Naive B cell (primary cell): ENCODE data around the gene TBC1D14. TPM values are rescaled to one million over a fixed set of nuclear protein-coding genes. Genes with fewer than 3 reads are reported as not detected.

Experiments used
- ATAC-seq, 2 donors: fragments of 150-1000 bp; cut with Tn5 transposase; 2 replicates each; pipeline ENCODE4 v1.10.0; 2021; ENCODE audit warnings: low read depth in 2 of 2, mild to moderate bottlenecking in 2 of 2, moderate library complexity in 2 of 2
- DNase-seq: peaks from one replicate; pipeline ENCODE4 v3.0.0; 2022
- H3K27ac Mint-ChIP-seq, 6 donors: one replicate each; pipeline ENCODE4 v1.8.0; 2020 to 2022; ENCODE audit warnings: mild to moderate bottlenecking in 6 of 6, mixed read lengths in 6 of 6, moderate library complexity in 5 of 6, inconsistent platforms in 2 of 6
- H3K27me3 Mint-ChIP-seq, 3 donors: one replicate each; pipeline ENCODE4 v1.8.0; 2021 to 2022; ENCODE audit warnings: mixed read lengths in 3 of 3, mild to moderate bottlenecking in 1 of 3
- H3K36me3 Mint-ChIP-seq, 2 donors: one replicate each; pipeline ENCODE4 v1.8.0; 2020 to 2022; ENCODE audit warnings: mixed read lengths in 2 of 2, inconsistent platforms in 1 of 2, mild to moderate bottlenecking in 1 of 2
- H3K4me1 Mint-ChIP-seq, 3 donors: one replicate each; pipeline ENCODE4 v1.8.0; 2020 to 2022; ENCODE audit warnings: mixed read lengths in 3 of 3, inconsistent platforms in 1 of 3, mild to moderate bottlenecking in 1 of 3, moderate library complexity in 1 of 3
- H3K4me3 Mint-ChIP-seq, 8 donors: one replicate each; pipeline ENCODE4 v1.8.0; 2020 to 2022; ENCODE audit warnings: mild to moderate bottlenecking in 8 of 8, mixed read lengths in 8 of 8, moderate library complexity in 8 of 8, inconsistent platforms in 2 of 8
- H3K9me3 Mint-ChIP-seq, 7 donors: one replicate each; pipeline ENCODE4 v1.8.0; 2020 to 2022; ENCODE audit warnings: mixed read lengths in 7 of 7, mild to moderate bottlenecking in 5 of 7, inconsistent platforms in 2 of 7, moderate library complexity in 1 of 7
- polyA plus RNA-seq, 6 donors: library from polyadenylated mRNA; unstranded; fragments of 300-500 nt; fragmentation: Illumina TruSeq; gene quantifications; one replicate each; pipeline ENCODE4 v1.2.3, GENCODE V29; 2021; ENCODE audit warnings: low read depth in 6 of 6

Gene TBC1D14, protein sequence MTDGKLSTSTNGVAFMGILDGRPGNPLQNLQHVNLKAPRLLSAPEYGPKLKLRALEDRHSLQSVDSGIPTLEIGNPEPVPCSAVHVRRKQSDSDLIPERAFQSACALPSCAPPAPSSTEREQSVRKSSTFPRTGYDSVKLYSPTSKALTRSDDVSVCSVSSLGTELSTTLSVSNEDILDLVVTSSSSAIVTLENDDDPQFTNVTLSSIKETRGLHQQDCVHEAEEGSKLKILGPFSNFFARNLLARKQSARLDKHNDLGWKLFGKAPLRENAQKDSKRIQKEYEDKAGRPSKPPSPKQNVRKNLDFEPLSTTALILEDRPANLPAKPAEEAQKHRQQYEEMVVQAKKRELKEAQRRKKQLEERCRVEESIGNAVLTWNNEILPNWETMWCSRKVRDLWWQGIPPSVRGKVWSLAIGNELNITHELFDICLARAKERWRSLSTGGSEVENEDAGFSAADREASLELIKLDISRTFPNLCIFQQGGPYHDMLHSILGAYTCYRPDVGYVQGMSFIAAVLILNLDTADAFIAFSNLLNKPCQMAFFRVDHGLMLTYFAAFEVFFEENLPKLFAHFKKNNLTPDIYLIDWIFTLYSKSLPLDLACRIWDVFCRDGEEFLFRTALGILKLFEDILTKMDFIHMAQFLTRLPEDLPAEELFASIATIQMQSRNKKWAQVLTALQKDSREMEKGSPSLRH
- polyA plus RNA-seq = 10 to 100 TPM; 27.3 to 42.4 (median 33.8) TPM

GRCh38 chr4:6909113-6909969 is at the start of gene TBC1D14:
Gene TBC1D14, plus strand, starts transcription at chr4:6909826. Its CDS starts 13,564 bp downstream, at chr4:6923390.
- peak; percentile 82 to 83 for ATAC-seq
- peak; percentile 86 for DNase-seq
- peak within 1 kb of the TSS; percentile 91 to 95 (median 94) for H3K4me3 Mint-ChIP-seq
- H3K36me3 Mint-ChIP-seq = no peaks in the 10 kb centered on the region
- H3K27me3 Mint-ChIP-seq = peaks cover 0 to 7% (median 0%) of the 10 kb centered on the region in 3 donors
- H3K4me1 Mint-ChIP-seq = peaks cover 38 to 52% (median 39%) of the 10 kb centered on the region in 3 donors
- H3K9me3 Mint-ChIP-seq = no peaks in the 10 kb centered on the region
- H3K27ac Mint-ChIP-seq = peak within 1 kb of the TSS; percentile 88 to 98 (median 94)

- Mint-ChIP-seq H3K4me1 (peaks cover 0 to 2% (median 0%) of the 10 kb centered on the region in 3 donors), H3K27me3 (no peaks in the 10 kb centered on the region), H3K9me3 (no peaks in the 10 kb centered on the region), H3K27ac (peak overlapping the region in 1 of 6 donors; percentile 10), H3K36me3 (peaks cover 8 to 30% of the 10 kb centered on the region in 2 donors), H3K4me3 (no peak overlapping the region)
- ATAC-seq (no peak), DNase-seq (no peak)
These were observed 41.2 kb upstream of the TBC1D14 start for GRCh38 chr4:6868386-6868785.

GRCh38 chr4:6869944-6870343 is 39.7 kb upstream of the TBC1D14 start:
- H3K4me1 Mint-ChIP-seq = peaks cover 0 to 12% (median 7%) of the 10 kb centered on the region in 3 donors
- no peak overlapping the region for H3K27ac Mint-ChIP-seq
- H3K4me3 Mint-ChIP-seq = no peak overlapping the region
- DNase-seq = no peak
- H3K36me3 Mint-ChIP-seq = peaks cover 0 to 25% of the 10 kb centered on the region in 2 donors
- H3K9me3 Mint-ChIP-seq = no peaks in the 10 kb centered on the region
- no peak for ATAC-seq
- H3K27me3 Mint-ChIP-seq = no peaks in the 10 kb centered on the region

- Mint-ChIP-seq H3K27me3 (no peaks in the 10 kb centered on the region), H3K4me1 (peaks cover 16 to 26% (median 21%) of the 10 kb centered on the region in 3 donors), H3K4me3 (no peak overlapping the region), H3K36me3 (peaks cover 10 to 28% of the 10 kb centered on the region in 2 donors), H3K27ac (peak overlapping the region in 1 of 6 donors; percentile 91), H3K9me3 (no peaks in the 10 kb centered on the region)
- ATAC-seq = no peak
- no peak for DNase-seq
These were observed 36.3 kb upstream of the TBC1D14 start for GRCh38 chr4:6873291-6873690.

- Mint-ChIP-seq H3K27me3 (no peaks in the 10 kb centered on the region), H3K4me1 (peaks cover 16 to 26% (median 21%) of the 10 kb centered on the region in 3 donors), H3K27ac (no peak overlapping the region), H3K36me3 (peaks cover 12 to 29% of the 10 kb centered on the region in 2 donors), H3K4me3 (peak overlapping the region in 2 of 8 donors; percentile 0 to 33), H3K9me3 (no peaks in the 10 kb centered on the region)
- ATAC-seq (peak; percentile 55 to 56), DNase-seq (peak; percentile 54)
These were observed 35.7 kb upstream of the TBC1D14 start for GRCh38 chr4:6873792-6874461.

DNA sequence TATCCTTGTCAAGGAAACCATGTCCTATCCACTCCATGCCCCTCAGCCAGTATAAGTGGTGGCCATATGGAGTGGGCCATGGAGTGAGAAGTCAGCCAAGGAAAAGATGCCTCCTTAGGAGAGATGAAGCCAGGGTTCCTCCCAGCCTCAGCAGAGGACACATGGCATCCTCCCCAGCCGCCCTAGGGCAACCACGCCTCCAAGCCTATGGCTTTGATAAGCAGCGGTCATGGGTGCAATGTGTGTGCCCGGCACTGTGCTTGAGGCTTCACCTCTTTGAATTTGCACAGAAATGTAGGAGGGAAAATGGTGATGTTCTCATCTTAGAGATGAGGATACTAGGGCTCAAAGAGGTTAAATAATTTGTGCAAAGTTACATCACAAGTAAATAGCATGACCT is 34.6 kb upstream of the TBC1D14 start:
- DNase-seq = no peak
- H3K36me3 Mint-ChIP-seq = peaks cover 15 to 34% of the 10 kb centered on the region in 2 donors
- H3K4me3 Mint-ChIP-seq = no peak overlapping the region
- H3K9me3 Mint-ChIP-seq = no peaks in the 10 kb centered on the region
- peak overlapping the region in 1 of 6 donors; percentile 49 for H3K27ac Mint-ChIP-seq
- no peaks in the 10 kb centered on the region for H3K27me3 Mint-ChIP-seq
- peaks cover 16 to 26% (median 21%) of the 10 kb centered on the region in 3 donors for H3K4me1 Mint-ChIP-seq
- no peak for ATAC-seq

DNA sequence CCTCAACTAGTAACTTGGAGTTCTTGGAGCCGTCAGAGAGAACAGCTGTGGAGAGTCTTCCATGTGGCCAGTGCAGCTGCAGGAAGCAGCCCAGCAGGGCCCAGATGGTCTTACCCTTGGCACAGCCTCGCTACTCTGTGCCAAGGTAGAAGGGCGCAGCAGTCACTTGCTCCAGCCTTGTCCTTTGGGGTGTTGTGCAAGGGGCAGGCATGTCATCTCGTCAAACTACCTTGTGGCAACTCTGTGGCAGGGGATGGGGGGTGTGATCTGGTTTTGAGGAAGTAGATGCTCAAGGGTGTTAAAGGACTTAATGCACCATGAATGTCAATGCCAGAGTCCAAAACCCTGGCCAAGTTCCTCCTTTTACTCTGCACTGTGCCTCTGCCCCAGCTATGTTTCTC is 34.2 kb upstream of the TBC1D14 start:
- DNase-seq = peak; percentile 64
- Mint-ChIP-seq H3K4me3 (no peak overlapping the region), H3K4me1 (peaks cover 16 to 26% (median 21%) of the 10 kb centered on the region in 3 donors), H3K9me3 (no peaks in the 10 kb centered on the region), H3K27ac (peak overlapping the region in 3 of 6 donors; percentile 11 to 61 (median 41)), H3K27me3 (no peaks in the 10 kb centered on the region), H3K36me3 (peaks cover 16 to 34% of the 10 kb centered on the region in 2 donors)
- peak; percentile 98 to 99 for ATAC-seq

- Mint-ChIP-seq H3K27me3 (no peaks in the 10 kb centered on the region), H3K4me1 (peaks cover 16 to 26% (median 21%) of the 10 kb centered on the region in 3 donors), H3K4me3 (no peak overlapping the region), H3K9me3 (no peaks in the 10 kb centered on the region), H3K36me3 (peaks cover 24 to 34% of the 10 kb centered on the region in 2 donors), H3K27ac (no peak overlapping the region)
- ATAC-seq (no peak), DNase-seq (no peak)
These were observed 33.2 kb upstream of the TBC1D14 start for GRCh38 chr4:6876440-6876839.

DNA sequence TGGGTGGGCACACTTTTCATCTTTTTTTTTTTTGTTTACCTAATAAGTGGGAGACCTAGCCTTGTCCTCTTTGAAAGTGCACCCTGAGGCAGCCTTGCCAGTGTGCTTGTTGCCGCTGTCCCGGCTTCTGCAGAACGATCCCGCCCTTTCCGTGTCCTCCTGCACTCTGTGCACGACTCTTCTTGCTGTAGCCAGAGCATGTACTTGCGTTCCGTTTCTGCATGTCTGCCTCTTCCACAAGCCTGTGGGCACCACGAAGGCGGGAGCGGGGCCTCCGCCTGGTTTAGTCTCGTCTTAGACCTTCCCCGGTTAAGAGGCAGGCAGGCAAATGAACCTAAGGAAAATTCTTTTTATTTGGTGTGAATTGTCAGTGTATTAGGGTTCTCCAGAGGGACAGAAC is 32.6 kb upstream of the TBC1D14 start:
- no peak for ATAC-seq
- peak overlapping the region in 1 of 6 donors; percentile 59 for H3K27ac Mint-ChIP-seq
- peaks cover 24 to 28% of the 10 kb centered on the region in 2 donors for H3K36me3 Mint-ChIP-seq

DNA sequence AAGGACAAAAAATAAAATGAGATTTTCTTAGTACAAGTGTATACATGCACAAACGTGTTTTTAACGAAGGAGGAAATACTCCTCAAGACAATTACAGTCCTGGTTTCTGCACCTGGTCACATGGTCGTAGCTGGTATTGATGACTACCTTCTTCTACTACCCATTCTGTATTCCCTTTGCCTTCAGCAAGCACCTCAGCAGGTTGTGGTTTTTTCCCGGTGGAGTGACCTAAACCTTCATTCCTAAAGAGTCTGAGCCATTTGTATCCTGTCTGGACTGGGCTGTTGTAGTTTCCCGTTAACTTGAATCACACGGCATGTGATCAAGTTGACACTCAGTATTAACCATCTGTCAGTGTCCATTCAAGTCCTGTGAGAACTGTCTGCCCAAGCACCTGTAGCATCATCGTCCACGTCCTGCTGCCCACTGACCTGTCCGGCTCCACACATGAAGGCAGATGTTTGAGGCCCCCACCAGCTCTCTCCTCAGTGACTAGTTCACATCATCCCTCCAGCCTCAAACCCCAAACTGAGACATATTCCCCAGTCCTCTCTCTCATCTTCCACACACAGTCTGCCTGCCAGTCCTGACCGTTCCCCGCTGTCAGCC is 31.1 kb upstream of the TBC1D14 start:
- Mint-ChIP-seq H3K27ac (no peak overlapping the region), H3K4me1 (peaks cover 16 to 26% (median 21%) of the 10 kb centered on the region in 3 donors), H3K4me3 (peak overlapping the region in 1 of 8 donors; percentile 6), H3K36me3 (peaks cover 24 to 26% of the 10 kb centered on the region in 2 donors), H3K9me3 (no peaks in the 10 kb centered on the region), H3K27me3 (no peaks in the 10 kb centered on the region)
- ATAC-seq (no peak), DNase-seq (no peak)

More for the DNA sequence above, 32.6 kb upstream of the TBC1D14 start:
- DNase-seq = no peak
- Mint-ChIP-seq H3K9me3 (no peaks in the 10 kb centered on the region), H3K27me3 (no peaks in the 10 kb centered on the region), H3K4me1 (peaks cover 16 to 26% (median 21%) of the 10 kb centered on the region in 3 donors), H3K4me3 (no peak overlapping the region)

GRCh38 chr4:6880691-6881090 is 28.9 kb upstream of the TBC1D14 start:
- Mint-ChIP-seq H3K4me3 (no peak overlapping the region), H3K4me1 (peaks cover 4 to 15% (median 11%) of the 10 kb centered on the region in 3 donors), H3K9me3 (no peaks in the 10 kb centered on the region), H3K27me3 (no peaks in the 10 kb centered on the region), H3K36me3 (peaks cover 24 to 26% of the 10 kb centered on the region in 2 donors), H3K27ac (peak overlapping the region in 1 of 6 donors; percentile 26)
- ATAC-seq (no peak), DNase-seq (no peak)

DNA sequence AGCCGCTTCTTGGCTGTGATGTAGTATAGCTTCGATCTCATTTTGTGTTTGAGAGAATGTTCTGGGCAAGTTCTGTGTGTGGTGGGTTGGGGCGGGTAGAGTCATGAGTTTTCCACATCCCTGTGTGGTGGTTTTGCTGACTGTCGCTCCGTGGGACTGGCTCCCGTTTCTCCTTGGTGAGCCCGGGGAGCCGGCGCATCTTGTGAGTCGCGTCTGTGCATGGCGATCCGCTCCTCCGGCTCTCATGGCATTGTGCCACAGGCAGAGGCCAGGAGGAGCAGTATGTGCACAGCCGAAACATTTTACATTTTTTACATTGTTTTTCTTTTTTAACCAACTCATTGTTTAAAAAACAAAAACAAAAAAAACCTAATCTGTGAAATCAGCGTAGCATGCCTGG is 27.7 kb upstream of the TBC1D14 start:
- no peak for DNase-seq
- Mint-ChIP-seq H3K4me1 (peaks cover 0 to 4% (median 0%) of the 10 kb centered on the region in 3 donors), H3K36me3 (peaks cover 20 to 24% of the 10 kb centered on the region in 2 donors), H3K27me3 (no peaks in the 10 kb centered on the region), H3K27ac (no peak overlapping the region), H3K9me3 (no peaks in the 10 kb centered on the region), H3K4me3 (no peak overlapping the region)
- ATAC-seq = no peak
